ENCODE results near the gene GPR108.

Gene GPR108

GRCh38 chr19:6700586-6701316 lies 36.6 kb downstream of the GPR108 start:
- no peak overlapping the region for H3K4me2 ChIP-seq (ENCODE audit: low read length)
- no peak overlapping the region for H3K4me3 ChIP-seq (ENCODE audit: low read depth, low read length)
- H3K27me3 ChIP-seq (ENCODE audit: control insufficient read depth, insufficient read depth, low read length) = no peaks in the 10 kb centered on the region
- no peak overlapping the region for H3K9ac ChIP-seq
- no peak overlapping the region for H2AFZ ChIP-seq
- H3K27ac ChIP-seq = no peak overlapping the region
- no peaks in the 10 kb centered on the region for H3K79me2 ChIP-seq
- H3K9me3 ChIP-seq (ENCODE audit: control insufficient read depth, low read length) = no peaks in the 10 kb centered on the region
- no peaks in the 10 kb centered on the region for H3K36me3 ChIP-seq (ENCODE audit: control insufficient read depth, insufficient read depth, low read length)
- TF ChIP-seq CTCF (IDR thresholded peaks at IDR 0.05) = no peak
- no peaks in the 10 kb centered on the region for H3K4me1 ChIP-seq

- no peak for TF ChIP-seq CTCF (IDR thresholded peaks at IDR 0.05)
- no peak overlapping the region for H3K27ac ChIP-seq
- no peak overlapping the region for H3K4me2 ChIP-seq (ENCODE audit: low read length)
- no peak overlapping the region for H3K9ac ChIP-seq
- no peaks in the 10 kb centered on the region for H3K79me2 ChIP-seq
- H3K4me1 ChIP-seq = no peaks in the 10 kb centered on the region
- no peaks in the 10 kb centered on the region for H3K36me3 ChIP-seq (ENCODE audit: control insufficient read depth, insufficient read depth, low read length)
- H3K4me3 ChIP-seq (ENCODE audit: low read depth, low read length) = no peak overlapping the region
- H3K27me3 ChIP-seq (ENCODE audit: control insufficient read depth, insufficient read depth, low read length) = no peaks in the 10 kb centered on the region
- H2AFZ ChIP-seq = no peak overlapping the region
- no peaks in the 10 kb centered on the region for H3K9me3 ChIP-seq (ENCODE audit: control insufficient read depth, low read length)
Measured at GRCh38 chr19:6699935-6700334, 37.4 kb downstream of the GPR108 start.

- no peak for TF ChIP-seq CTCF (IDR thresholded peaks at IDR 0.05)
- H3K27ac ChIP-seq = no peak overlapping the region
- no peaks in the 10 kb centered on the region for H3K27me3 ChIP-seq (ENCODE audit: control insufficient read depth, insufficient read depth, low read length)
- H3K4me2 ChIP-seq (ENCODE audit: low read length) = no peak overlapping the region
- H3K79me2 ChIP-seq = no peaks in the 10 kb centered on the region
- H3K9me3 ChIP-seq (ENCODE audit: control insufficient read depth, low read length) = no peaks in the 10 kb centered on the region
- H3K36me3 ChIP-seq (ENCODE audit: control insufficient read depth, insufficient read depth, low read length) = no peaks in the 10 kb centered on the region
- H3K9ac ChIP-seq = no peak overlapping the region
- no peak overlapping the region for H3K4me3 ChIP-seq (ENCODE audit: low read depth, low read length)
- no peaks in the 10 kb centered on the region for H3K4me1 ChIP-seq
- H2AFZ ChIP-seq = no peak overlapping the region
Measured at GRCh38 chr19:6697291-6697690, 40.1 kb downstream of the GPR108 start.

GRCh38 chr19:6696239-6696820 lies 41.0 kb downstream of the GPR108 start:
- no peak overlapping the region for H3K4me3 ChIP-seq (ENCODE audit: low read depth, low read length)
- no peaks in the 10 kb centered on the region for H3K4me1 ChIP-seq
- no peaks in the 10 kb centered on the region for H3K79me2 ChIP-seq
- no peak overlapping the region for H3K9ac ChIP-seq
- TF ChIP-seq CTCF (IDR thresholded peaks at IDR 0.05) = no peak
- H3K27ac ChIP-seq = no peak overlapping the region
- H3K27me3 ChIP-seq (ENCODE audit: control insufficient read depth, insufficient read depth, low read length) = no peaks in the 10 kb centered on the region
- no peak overlapping the region for H2AFZ ChIP-seq
- no peak overlapping the region for H3K4me2 ChIP-seq (ENCODE audit: low read length)
- H3K9me3 ChIP-seq (ENCODE audit: control insufficient read depth, low read length) = no peaks in the 10 kb centered on the region
- H3K36me3 ChIP-seq (ENCODE audit: control insufficient read depth, insufficient read depth, low read length) = no peaks in the 10 kb centered on the region

All from parathyroid adenoma (tissue), 2 donors.